NT2/D1 (cell line): ENCODE measurements around the gene SLC5A10.

Experiments
- SUZ12 ChIP-seq: IDR thresholded peaks from 2 replicates; pipeline ENCODE4 v1.6.1; 2011; ENCODE audit not compliant: insufficient read length, insufficient read depth; ENCODE audit errors: extremely low read depth
- YY1 ChIP-seq: IDR thresholded peaks from 2 replicates; pipeline ENCODE4 v1.6.1; 2011; ENCODE audit not compliant: insufficient read length, insufficient read depth
- ZNF274 ChIP-seq: IDR thresholded peaks from 2 replicates; pipeline ENCODE4 v1.6.1; 2011; ENCODE audit warnings: mild to moderate bottlenecking, low read depth, low read length

DNA sequence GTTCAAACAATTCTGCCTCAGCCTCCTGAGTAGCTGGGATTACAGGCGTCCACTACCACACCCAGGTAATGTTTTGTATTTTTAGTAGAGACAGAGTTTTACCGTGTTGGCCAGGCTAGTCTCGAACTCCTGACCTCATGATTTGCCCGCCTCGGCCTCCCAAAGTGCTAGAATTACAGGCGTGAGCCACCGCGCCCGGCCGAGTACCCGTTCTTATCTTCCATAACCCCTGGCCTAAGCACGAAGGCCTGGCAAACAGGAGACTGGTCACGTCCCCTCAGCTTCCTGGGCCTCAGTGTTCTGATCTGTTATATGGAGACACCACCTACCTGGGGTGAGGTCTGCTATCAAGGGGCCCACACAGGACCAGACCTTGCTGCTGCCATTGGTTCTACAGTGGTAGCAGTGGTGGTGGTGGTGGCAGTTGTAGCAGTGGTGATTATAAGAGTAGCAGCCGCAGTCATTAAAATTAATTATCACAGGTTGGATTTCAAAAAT lies 1.3 kb downstream of the SLC5A10 start:
- TF ChIP-seq YY1 (no peak), SUZ12 (no peak), ZNF274 (no peak)
